ENCODE data around the gene TBX1. TPM values are rescaled to one million over a fixed set of nuclear protein-coding genes. Genes with fewer than 3 reads are reported as not detected.

The TBX1 gene
- polyA plus RNA-seq, 3 donors = not detected

- no peaks in the 10 kb centered on the region for H3K4me1 Mint-ChIP-seq
- WGBS (ENCODE audit: insufficient coverage) = 97% methylated on average over 15 of the region's 15 CpGs
- no peaks in the 10 kb centered on the region for H3K4me1 ChIP-seq (ENCODE audit: control insufficient read depth in 1 of 2, insufficient read depth in 2 of 2, low read length in 2 of 2)
- no peak overlapping the region for H3K9ac ChIP-seq (ENCODE audit: insufficient read depth, low read length, poor library complexity, severe bottlenecking)
- no peaks in the 10 kb centered on the region for H4K20me1 ChIP-seq (ENCODE audit: insufficient read depth, low read length)
- no peak overlapping the region for H3K4me3 ChIP-seq (replicated peaks in 1 of 3; ENCODE audit: low read depth in 2 of 3, low read length in 3 of 3)
- peaks cover 0 to 3% (median 0%) of the 10 kb centered on the region in 7 donors for H3K9me3 Mint-ChIP-seq
- peaks cover under 1 to 4% (median 3%) of the 10 kb centered on the region in 3 donors for H3K27me3 Mint-ChIP-seq (ENCODE audit: low read depth in 3 of 3)
- no peaks in the 10 kb centered on the region for H3K36me3 Mint-ChIP-seq
- no peak overlapping the region for H2AFZ ChIP-seq (ENCODE audit: insufficient read depth, low read depth, low read length, poor library complexity, severe bottlenecking)
- H3K79me2 ChIP-seq (ENCODE audit: insufficient read depth, low read length) = no peaks in the 10 kb centered on the region
- no peaks in the 10 kb centered on the region for H3K27me3 ChIP-seq (ENCODE audit: control insufficient read depth in 2 of 2, insufficient read depth in 2 of 2, low read length in 2 of 2)
- TF ChIP-seq, protein P1, sequence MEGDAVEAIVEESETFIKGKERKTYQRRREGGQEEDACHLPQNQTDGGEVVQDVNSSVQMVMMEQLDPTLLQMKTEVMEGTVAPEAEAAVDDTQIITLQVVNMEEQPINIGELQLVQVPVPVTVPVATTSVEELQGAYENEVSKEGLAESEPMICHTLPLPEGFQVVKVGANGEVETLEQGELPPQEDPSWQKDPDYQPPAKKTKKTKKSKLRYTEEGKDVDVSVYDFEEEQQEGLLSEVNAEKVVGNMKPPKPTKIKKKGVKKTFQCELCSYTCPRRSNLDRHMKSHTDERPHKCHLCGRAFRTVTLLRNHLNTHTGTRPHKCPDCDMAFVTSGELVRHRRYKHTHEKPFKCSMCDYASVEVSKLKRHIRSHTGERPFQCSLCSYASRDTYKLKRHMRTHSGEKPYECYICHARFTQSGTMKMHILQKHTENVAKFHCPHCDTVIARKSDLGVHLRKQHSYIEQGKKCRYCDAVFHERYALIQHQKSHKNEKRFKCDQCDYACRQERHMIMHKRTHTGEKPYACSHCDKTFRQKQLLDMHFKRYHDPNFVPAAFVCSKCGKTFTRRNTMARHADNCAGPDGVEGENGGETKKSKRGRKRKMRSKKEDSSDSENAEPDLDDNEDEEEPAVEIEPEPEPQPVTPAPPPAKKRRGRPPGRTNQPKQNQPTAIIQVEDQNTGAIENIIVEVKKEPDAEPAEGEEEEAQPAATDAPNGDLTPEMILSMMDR (IDR thresholded peaks at IDR 0.05) = no peak
- no peak overlapping the region for H3K4me2 ChIP-seq (replicated peaks; ENCODE audit: extremely low read depth, low read length, poor library complexity, severe bottlenecking)
- no peak overlapping the region for H3K27ac ChIP-seq (ENCODE audit: low read depth in 1 of 2, low read length in 2 of 2)
- H3K27ac Mint-ChIP-seq = no peak overlapping the region
- intact Hi-C loops (cut with micrococcal nuclease) = no loop called here
- DNase-seq = no peak
- no peaks in the 10 kb centered on the region for H3K36me3 ChIP-seq (replicated peaks in 1 of 2; ENCODE audit: control insufficient read depth in 1 of 2, insufficient read depth in 2 of 2, low read length in 2 of 2)
- no peak overlapping the region for H3K4me3 Mint-ChIP-seq
- H3K9me3 ChIP-seq (replicated peaks in 1 of 2; ENCODE audit: control insufficient read depth in 1 of 2, insufficient read depth in 1 of 2, low read length in 2 of 2) = no peaks in the 10 kb centered on the region
Observed at GRCh38 chr22:19740586-19740985, 20.0 kb upstream of the TBX1 start.

- H3K4me3 ChIP-seq (replicated peaks in 1 of 3; ENCODE audit: low read depth in 2 of 3, low read length in 3 of 3) = no peak overlapping the region
- no peaks in the 10 kb centered on the region for H3K4me1 ChIP-seq (ENCODE audit: control insufficient read depth in 1 of 2, insufficient read depth in 2 of 2, low read length in 2 of 2)
- peaks cover 0 to 3% (median 0%) of the 10 kb centered on the region in 7 donors for H3K9me3 Mint-ChIP-seq
- H3K4me1 Mint-ChIP-seq = no peaks in the 10 kb centered on the region
- no peaks in the 10 kb centered on the region for H3K79me2 ChIP-seq (ENCODE audit: insufficient read depth, low read length)
- no peaks in the 10 kb centered on the region for H3K36me3 ChIP-seq (replicated peaks in 1 of 2; ENCODE audit: control insufficient read depth in 1 of 2, insufficient read depth in 2 of 2, low read length in 2 of 2)
- intact Hi-C loops (cut with micrococcal nuclease) = no loop called here
- H3K27me3 Mint-ChIP-seq (ENCODE audit: low read depth in 3 of 3) = peaks cover 0 to 6% (median 4%) of the 10 kb centered on the region in 3 donors
- no peak overlapping the region for H3K4me3 Mint-ChIP-seq
- H3K36me3 Mint-ChIP-seq = no peaks in the 10 kb centered on the region
- no peaks in the 10 kb centered on the region for H3K27me3 ChIP-seq (ENCODE audit: control insufficient read depth in 2 of 2, insufficient read depth in 2 of 2, low read length in 2 of 2)
- H3K9ac ChIP-seq (ENCODE audit: insufficient read depth, low read length, poor library complexity, severe bottlenecking) = no peak overlapping the region
- WGBS (ENCODE audit: insufficient coverage) = 88% methylated on average over 5 of the region's 7 CpGs
- H3K27ac ChIP-seq (ENCODE audit: low read depth in 1 of 2, low read length in 2 of 2) = no peak overlapping the region
- H3K9me3 ChIP-seq (replicated peaks in 1 of 2; ENCODE audit: control insufficient read depth in 1 of 2, insufficient read depth in 1 of 2, low read length in 2 of 2) = no peaks in the 10 kb centered on the region
- no peak overlapping the region for H2AFZ ChIP-seq (ENCODE audit: insufficient read depth, low read depth, low read length, poor library complexity, severe bottlenecking)
- H4K20me1 ChIP-seq (ENCODE audit: insufficient read depth, low read length) = no peaks in the 10 kb centered on the region
- DNase-seq = no peak
- TF ChIP-seq, protein P1 (IDR thresholded peaks at IDR 0.05) = no peak
- no peak overlapping the region for H3K27ac Mint-ChIP-seq
- H3K4me2 ChIP-seq (replicated peaks; ENCODE audit: extremely low read depth, low read length, poor library complexity, severe bottlenecking) = no peak overlapping the region
Observed at GRCh38 chr22:19741053-19741452, 19.5 kb upstream of the TBX1 start.

Measured in CD14-positive monocyte (primary cell).